ENCODE data around the gene BTBD9. TPM values are rescaled to one million over a fixed set of nuclear protein-coding genes. Genes with fewer than 3 reads are reported as not detected.

Gene BTBD9
- total RNA-seq, 1 experiment from 2014 or later, result 4.3 TPM

DNA sequence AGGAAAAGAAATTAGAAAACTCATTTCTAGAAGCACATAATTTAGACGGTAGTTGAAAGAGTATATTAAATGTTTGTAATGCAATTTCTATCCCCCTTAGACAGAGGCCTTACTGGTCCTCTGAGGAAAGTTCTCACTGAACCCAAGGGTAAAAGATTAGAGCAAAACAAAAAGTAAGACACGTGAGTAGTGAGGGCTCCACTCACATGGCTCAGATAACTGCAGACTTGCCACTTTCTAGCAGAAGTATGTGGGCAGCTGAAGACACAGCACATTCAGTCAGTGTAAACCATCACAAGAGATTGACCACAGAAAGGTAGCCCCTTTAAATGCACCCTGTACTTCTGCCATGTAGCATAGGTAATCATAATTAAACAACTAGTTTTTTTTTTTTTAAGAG, 193.8 kb downstream of the BTBD9 start:
- Histone ChIP-seq H4K20me1 (ENCODE audit: low read length) (no peaks in the 10 kb centered on the region), H3K4me2 (ENCODE audit: low read length) (no peak overlapping the region), H3K4me3 (ENCODE audit: low read length) (no peak overlapping the region), H3K79me2 (ENCODE audit: low read length) (no peaks in the 10 kb centered on the region), H3K36me3 (ENCODE audit: low read depth, low read length) (no peaks in the 10 kb centered on the region), H3F3A (ENCODE audit: low read length, unreplicated experiment) (no peaks in the 10 kb centered on the region), H3K9me3 (ENCODE audit: low read length) (no peaks in the 10 kb centered on the region), H3K27me3 (ENCODE audit: low read length) (no peaks in the 10 kb centered on the region), H3K9ac (ENCODE audit: low read length) (no peak overlapping the region), H3K27ac (ENCODE audit: low read length) (no peak overlapping the region), H2AFZ (ENCODE audit: low read length) (no peak overlapping the region), H3K9me2 (replicated peaks; ENCODE audit: low read length) (no peaks in the 10 kb centered on the region), H3K4me1 (ENCODE audit: insufficient read depth, low read length) (no peaks in the 10 kb centered on the region)
- ATAC-seq, result no peak
- TF ChIP-seq EZH2 (IDR thresholded peaks at IDR 0.05; ENCODE audit: low read length, unreplicated experiment) (no peak), EZH2phosphoT487 (IDR thresholded peaks at IDR 0.05; ENCODE audit: borderline replicate concordance, low read length) (no peak)
- TF ChIP-seq, protein P1, sequence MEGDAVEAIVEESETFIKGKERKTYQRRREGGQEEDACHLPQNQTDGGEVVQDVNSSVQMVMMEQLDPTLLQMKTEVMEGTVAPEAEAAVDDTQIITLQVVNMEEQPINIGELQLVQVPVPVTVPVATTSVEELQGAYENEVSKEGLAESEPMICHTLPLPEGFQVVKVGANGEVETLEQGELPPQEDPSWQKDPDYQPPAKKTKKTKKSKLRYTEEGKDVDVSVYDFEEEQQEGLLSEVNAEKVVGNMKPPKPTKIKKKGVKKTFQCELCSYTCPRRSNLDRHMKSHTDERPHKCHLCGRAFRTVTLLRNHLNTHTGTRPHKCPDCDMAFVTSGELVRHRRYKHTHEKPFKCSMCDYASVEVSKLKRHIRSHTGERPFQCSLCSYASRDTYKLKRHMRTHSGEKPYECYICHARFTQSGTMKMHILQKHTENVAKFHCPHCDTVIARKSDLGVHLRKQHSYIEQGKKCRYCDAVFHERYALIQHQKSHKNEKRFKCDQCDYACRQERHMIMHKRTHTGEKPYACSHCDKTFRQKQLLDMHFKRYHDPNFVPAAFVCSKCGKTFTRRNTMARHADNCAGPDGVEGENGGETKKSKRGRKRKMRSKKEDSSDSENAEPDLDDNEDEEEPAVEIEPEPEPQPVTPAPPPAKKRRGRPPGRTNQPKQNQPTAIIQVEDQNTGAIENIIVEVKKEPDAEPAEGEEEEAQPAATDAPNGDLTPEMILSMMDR (conservative IDR thresholded peaks at IDR 0.05; ENCODE audit: low read depth, low read length), result no peak
- POLR2A ChIA-PET (ENCODE audit: unreplicated experiment), result no interaction called here
- intact Hi-C loops (cut with micrococcal nuclease), result no loop called here
- CTCF ChIA-PET, result no interaction called here
- BruUV-seq (replicated peaks), result no TSS peak
- no peak for DNase-seq

DNA sequence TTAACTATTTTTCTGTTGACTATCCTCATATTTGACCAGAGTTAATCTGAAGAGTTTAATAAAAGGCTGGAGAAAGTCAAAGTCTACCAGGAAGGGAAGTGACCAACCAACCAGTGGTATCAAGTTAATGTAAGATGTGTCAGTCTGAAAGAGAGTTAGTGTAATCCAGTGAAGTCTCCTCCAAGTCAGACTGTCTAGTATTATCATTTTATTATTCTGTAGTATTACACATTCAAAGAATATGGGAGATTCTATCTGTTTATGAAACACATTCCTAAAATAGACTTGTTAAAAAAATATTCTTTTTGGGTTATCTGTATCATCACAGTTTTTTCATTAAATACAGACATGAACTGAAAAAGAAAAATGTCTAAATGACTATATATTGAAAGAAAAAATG, 194.4 kb downstream of the BTBD9 start:
- ATAC-seq (no peak), DNase-seq (no peak)
- ChIA-PET POLR2A (ENCODE audit: unreplicated experiment) (no interaction called here), CTCF (no interaction called here)
- Histone ChIP-seq H2AFZ (ENCODE audit: low read length) (no peak overlapping the region), H3K36me3 (ENCODE audit: low read depth, low read length) (no peaks in the 10 kb centered on the region), H3K4me3 (ENCODE audit: low read length) (no peak overlapping the region), H4K20me1 (ENCODE audit: low read length) (no peaks in the 10 kb centered on the region), H3K27ac (ENCODE audit: low read length) (no peak overlapping the region), H3K9me3 (ENCODE audit: low read length) (no peaks in the 10 kb centered on the region), H3K9me2 (replicated peaks; ENCODE audit: low read length) (no peaks in the 10 kb centered on the region), H3K9ac (ENCODE audit: low read length) (no peak overlapping the region), H3K27me3 (ENCODE audit: low read length) (no peaks in the 10 kb centered on the region), H3K4me2 (ENCODE audit: low read length) (no peak overlapping the region), H3K79me2 (ENCODE audit: low read length) (no peaks in the 10 kb centered on the region), H3K4me1 (ENCODE audit: insufficient read depth, low read length) (no peaks in the 10 kb centered on the region), H3F3A (ENCODE audit: low read length, unreplicated experiment) (no peaks in the 10 kb centered on the region)
- BruUV-seq (replicated peaks), result no TSS peak
- no peak for TF ChIP-seq EZH2 (IDR thresholded peaks at IDR 0.05; ENCODE audit: low read length, unreplicated experiment)
- TF ChIP-seq, protein P1 (conservative IDR thresholded peaks at IDR 0.05; ENCODE audit: low read depth, low read length), result no peak
- no peak for TF ChIP-seq EZH2phosphoT487 (IDR thresholded peaks at IDR 0.05; ENCODE audit: borderline replicate concordance, low read length)
- intact Hi-C loops (cut with micrococcal nuclease), result no loop called here

DNA sequence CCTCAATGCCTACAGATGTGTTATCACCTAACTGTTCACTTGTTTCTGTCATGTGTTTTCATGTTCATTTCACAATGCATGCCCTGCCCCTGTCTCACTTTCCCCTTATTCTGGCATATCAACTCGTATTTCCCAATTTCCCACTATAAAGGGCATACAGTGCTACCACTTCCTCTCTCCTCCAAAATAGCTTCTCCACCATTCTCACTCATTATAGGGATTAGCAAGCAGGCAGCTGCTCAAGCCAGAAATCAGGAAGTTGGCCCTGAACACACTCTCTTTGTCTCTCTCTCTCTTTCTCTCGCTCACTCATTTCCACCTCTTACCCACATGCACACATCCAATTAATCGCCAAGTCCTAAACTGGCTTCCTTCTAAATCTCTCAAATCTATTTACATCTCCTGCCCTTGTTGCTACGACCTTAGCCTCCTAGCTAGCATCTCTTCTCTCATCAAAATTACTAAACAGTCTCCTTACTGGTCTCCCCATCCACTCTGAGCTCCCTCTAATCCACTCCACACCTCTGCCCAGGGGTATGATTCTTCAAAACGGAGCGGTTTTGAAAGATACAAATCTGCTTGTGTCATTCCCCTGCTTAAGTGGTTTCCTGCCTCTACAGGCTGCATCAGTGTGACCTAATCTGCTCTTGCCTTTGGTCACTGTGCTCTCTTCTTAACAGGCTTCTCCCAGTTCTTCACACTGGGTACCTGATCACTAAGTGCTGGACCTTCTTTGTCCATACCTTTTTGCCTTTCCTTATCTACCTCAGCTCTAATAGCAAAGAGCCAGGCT, 196.2 kb downstream of the BTBD9 start:
- ChIA-PET POLR2A (ENCODE audit: unreplicated experiment) (no interaction called here), CTCF (no interaction called here)
- H3K27ac ChIP-seq (ENCODE audit: low read length), result no peak overlapping the region
- ATAC-seq, result no peak
- no peaks in the 10 kb centered on the region for H3K79me2 ChIP-seq (ENCODE audit: low read length)
- no peaks in the 10 kb centered on the region for H3K27me3 ChIP-seq (ENCODE audit: low read length)
- TF ChIP-seq EZH2phosphoT487 (IDR thresholded peaks at IDR 0.05; ENCODE audit: borderline replicate concordance, low read length), result no peak
- no peak for TF ChIP-seq EZH2 (IDR thresholded peaks at IDR 0.05; ENCODE audit: low read length, unreplicated experiment)
- TF ChIP-seq, protein P1 (conservative IDR thresholded peaks at IDR 0.05; ENCODE audit: low read depth, low read length), result no peak
- no peaks in the 10 kb centered on the region for H3K36me3 ChIP-seq (ENCODE audit: low read depth, low read length)
- no peak overlapping the region for H3K4me2 ChIP-seq (ENCODE audit: low read length)
- H3K4me1 ChIP-seq (ENCODE audit: insufficient read depth, low read length), result 0 out of 2 replicates have a peak, but pooled peaks cover 5% of the 10 kb centered on the region
- BruUV-seq (replicated peaks), result no TSS peak
- H4K20me1 ChIP-seq (ENCODE audit: low read length), result no peaks in the 10 kb centered on the region
- H3K9ac ChIP-seq (ENCODE audit: low read length), result no peak overlapping the region
- H3K9me3 ChIP-seq (ENCODE audit: low read length), result no peaks in the 10 kb centered on the region
- intact Hi-C loops (cut with micrococcal nuclease), result no loop called here
- H2AFZ ChIP-seq (ENCODE audit: low read length), result no peak overlapping the region
- H3F3A ChIP-seq (ENCODE audit: low read length, unreplicated experiment), result no peaks in the 10 kb centered on the region
- H3K9me2 ChIP-seq (replicated peaks; ENCODE audit: low read length), result no peaks in the 10 kb centered on the region
- H3K4me3 ChIP-seq (ENCODE audit: low read length), result no peak overlapping the region
- DNase-seq, result no peak

All from PC-3 (cell line).